ENCODE data around the gene INSR. TPM values are rescaled to one million over a fixed set of nuclear protein-coding genes. Genes with fewer than 3 reads are reported as not detected.

Gene INSR
- total RNA-seq, 1 experiment from 2014 or later: 35.9 TPM

DNA sequence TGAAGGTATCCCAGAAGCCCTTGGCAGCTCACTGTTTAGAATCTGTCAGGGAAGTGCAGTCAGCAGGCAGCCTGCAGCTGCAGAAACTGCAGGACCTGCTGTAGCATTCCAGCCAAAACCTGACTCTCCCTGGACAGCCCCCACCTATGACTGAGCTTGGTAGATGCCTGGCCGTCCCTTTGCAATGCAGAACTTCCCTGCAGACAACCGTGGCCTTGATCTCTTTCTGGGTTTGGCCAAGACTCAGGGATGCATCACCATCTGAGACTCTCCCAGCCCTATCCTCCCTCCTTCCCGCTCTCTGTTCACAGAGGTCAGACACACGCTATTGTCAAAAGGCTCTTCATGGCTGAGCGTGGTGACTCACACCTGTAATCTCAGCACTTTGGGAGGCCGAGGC lies 125.3 kb downstream of the INSR start:
- H3K36me3 Mint-ChIP-seq: peaks cover 57% of the 10 kb centered on the region
- no peaks in the 10 kb centered on the region for H3K4me1 Mint-ChIP-seq
- DNase-seq (ENCODE audit: low spot score) (no peak), ATAC-seq (no peak)
- H3K4me3 Mint-ChIP-seq: no peak overlapping the region
- H3K27ac Mint-ChIP-seq: no peak overlapping the region
- TF ChIP-seq SMAD3 (CRISPR knock-in tag; IDR thresholded peaks at IDR 0.05; ENCODE audit: borderline replicate concordance): no peak
- TF ChIP-seq, protein P1, sequence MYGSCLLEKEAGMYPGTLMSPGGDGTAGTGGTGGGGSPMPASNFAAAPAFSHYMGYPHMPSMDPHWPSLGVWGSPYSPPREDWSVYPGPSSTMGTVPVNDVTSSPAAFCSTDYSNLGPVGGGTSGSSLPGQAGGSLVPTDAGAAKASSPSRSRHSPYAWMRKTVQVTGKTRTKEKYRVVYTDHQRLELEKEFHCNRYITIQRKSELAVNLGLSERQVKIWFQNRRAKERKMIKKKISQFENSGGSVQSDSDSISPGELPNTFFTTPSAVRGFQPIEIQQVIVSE (CRISPR knock-in tag; IDR thresholded peaks at IDR 0.05; ENCODE audit: borderline replicate concordance): no peak
- ChIA-PET POLR2A (no interaction called here), CTCF (no interaction called here)
- H3K27me3 Mint-ChIP-seq (ENCODE audit: low read depth): no peaks in the 10 kb centered on the region
- peaks cover 29% of the 10 kb centered on the region for H3K9me3 Mint-ChIP-seq

DNA sequence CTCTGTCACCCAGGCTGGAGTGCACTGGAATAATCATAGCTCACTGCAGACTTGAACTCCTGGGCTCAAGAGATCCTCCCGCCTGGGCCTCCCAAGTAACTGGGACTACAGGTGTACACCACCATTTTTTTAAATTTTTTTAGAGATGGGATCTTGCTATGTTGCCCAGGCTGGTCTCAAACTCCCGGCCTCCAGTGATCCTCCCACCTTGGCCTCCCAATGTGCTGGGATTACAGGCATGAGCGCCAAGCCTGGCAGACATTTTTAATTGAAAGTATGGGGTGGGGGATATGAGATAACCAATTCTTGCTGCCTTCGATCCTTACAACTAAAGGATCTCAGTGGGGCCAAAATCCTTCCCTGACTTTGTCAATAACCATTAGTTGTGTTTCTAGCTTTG lies 132.9 kb downstream of the INSR start:
- TF ChIP-seq, protein P2, sequence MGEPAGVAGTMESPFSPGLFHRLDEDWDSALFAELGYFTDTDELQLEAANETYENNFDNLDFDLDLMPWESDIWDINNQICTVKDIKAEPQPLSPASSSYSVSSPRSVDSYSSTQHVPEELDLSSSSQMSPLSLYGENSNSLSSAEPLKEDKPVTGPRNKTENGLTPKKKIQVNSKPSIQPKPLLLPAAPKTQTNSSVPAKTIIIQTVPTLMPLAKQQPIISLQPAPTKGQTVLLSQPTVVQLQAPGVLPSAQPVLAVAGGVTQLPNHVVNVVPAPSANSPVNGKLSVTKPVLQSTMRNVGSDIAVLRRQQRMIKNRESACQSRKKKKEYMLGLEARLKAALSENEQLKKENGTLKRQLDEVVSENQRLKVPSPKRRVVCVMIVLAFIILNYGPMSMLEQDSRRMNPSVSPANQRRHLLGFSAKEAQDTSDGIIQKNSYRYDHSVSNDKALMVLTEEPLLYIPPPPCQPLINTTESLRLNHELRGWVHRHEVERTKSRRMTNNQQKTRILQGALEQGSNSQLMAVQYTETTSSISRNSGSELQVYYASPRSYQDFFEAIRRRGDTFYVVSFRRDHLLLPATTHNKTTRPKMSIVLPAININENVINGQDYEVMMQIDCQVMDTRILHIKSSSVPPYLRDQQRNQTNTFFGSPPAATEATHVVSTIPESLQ (CRISPR knock-in tag; IDR thresholded peaks at IDR 0.05): no peak
- TF ChIP-seq, protein P3, sequence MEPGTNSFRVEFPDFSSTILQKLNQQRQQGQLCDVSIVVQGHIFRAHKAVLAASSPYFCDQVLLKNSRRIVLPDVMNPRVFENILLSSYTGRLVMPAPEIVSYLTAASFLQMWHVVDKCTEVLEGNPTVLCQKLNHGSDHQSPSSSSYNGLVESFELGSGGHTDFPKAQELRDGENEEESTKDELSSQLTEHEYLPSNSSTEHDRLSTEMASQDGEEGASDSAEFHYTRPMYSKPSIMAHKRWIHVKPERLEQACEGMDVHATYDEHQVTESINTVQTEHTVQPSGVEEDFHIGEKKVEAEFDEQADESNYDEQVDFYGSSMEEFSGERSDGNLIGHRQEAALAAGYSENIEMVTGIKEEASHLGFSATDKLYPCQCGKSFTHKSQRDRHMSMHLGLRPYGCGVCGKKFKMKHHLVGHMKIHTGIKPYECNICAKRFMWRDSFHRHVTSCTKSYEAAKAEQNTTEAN (CRISPR knock-in tag; IDR thresholded peaks at IDR 0.05): no peak
- TF ChIP-seq, protein P4, sequence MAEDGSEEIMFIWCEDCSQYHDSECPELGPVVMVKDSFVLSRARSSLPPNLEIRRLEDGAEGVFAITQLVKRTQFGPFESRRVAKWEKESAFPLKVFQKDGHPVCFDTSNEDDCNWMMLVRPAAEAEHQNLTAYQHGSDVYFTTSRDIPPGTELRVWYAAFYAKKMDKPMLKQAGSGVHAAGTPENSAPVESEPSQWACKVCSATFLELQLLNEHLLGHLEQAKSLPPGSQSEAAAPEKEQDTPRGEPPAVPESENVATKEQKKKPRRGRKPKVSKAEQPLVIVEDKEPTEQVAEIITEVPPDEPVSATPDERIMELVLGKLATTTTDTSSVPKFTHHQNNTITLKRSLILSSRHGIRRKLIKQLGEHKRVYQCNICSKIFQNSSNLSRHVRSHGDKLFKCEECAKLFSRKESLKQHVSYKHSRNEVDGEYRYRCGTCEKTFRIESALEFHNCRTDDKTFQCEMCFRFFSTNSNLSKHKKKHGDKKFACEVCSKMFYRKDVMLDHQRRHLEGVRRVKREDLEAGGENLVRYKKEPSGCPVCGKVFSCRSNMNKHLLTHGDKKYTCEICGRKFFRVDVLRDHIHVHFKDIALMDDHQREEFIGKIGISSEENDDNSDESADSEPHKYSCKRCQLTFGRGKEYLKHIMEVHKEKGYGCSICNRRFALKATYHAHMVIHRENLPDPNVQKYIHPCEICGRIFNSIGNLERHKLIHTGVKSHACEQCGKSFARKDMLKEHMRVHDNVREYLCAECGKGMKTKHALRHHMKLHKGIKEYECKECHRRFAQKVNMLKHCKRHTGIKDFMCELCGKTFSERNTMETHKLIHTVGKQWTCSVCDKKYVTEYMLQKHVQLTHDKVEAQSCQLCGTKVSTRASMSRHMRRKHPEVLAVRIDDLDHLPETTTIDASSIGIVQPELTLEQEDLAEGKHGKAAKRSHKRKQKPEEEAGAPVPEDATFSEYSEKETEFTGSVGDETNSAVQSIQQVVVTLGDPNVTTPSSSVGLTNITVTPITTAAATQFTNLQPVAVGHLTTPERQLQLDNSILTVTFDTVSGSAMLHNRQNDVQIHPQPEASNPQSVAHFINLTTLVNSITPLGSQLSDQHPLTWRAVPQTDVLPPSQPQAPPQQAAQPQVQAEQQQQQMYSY (CRISPR knock-in tag; IDR thresholded peaks at IDR 0.05): no peak
- TF ChIP-seq, protein P5, sequence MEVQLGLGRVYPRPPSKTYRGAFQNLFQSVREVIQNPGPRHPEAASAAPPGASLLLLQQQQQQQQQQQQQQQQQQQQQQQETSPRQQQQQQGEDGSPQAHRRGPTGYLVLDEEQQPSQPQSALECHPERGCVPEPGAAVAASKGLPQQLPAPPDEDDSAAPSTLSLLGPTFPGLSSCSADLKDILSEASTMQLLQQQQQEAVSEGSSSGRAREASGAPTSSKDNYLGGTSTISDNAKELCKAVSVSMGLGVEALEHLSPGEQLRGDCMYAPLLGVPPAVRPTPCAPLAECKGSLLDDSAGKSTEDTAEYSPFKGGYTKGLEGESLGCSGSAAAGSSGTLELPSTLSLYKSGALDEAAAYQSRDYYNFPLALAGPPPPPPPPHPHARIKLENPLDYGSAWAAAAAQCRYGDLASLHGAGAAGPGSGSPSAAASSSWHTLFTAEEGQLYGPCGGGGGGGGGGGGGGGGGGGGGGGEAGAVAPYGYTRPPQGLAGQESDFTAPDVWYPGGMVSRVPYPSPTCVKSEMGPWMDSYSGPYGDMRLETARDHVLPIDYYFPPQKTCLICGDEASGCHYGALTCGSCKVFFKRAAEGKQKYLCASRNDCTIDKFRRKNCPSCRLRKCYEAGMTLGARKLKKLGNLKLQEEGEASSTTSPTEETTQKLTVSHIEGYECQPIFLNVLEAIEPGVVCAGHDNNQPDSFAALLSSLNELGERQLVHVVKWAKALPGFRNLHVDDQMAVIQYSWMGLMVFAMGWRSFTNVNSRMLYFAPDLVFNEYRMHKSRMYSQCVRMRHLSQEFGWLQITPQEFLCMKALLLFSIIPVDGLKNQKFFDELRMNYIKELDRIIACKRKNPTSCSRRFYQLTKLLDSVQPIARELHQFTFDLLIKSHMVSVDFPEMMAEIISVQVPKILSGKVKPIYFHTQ (CRISPR knock-in tag; IDR thresholded peaks at IDR 0.05): no peak
- TF ChIP-seq, protein P6, sequence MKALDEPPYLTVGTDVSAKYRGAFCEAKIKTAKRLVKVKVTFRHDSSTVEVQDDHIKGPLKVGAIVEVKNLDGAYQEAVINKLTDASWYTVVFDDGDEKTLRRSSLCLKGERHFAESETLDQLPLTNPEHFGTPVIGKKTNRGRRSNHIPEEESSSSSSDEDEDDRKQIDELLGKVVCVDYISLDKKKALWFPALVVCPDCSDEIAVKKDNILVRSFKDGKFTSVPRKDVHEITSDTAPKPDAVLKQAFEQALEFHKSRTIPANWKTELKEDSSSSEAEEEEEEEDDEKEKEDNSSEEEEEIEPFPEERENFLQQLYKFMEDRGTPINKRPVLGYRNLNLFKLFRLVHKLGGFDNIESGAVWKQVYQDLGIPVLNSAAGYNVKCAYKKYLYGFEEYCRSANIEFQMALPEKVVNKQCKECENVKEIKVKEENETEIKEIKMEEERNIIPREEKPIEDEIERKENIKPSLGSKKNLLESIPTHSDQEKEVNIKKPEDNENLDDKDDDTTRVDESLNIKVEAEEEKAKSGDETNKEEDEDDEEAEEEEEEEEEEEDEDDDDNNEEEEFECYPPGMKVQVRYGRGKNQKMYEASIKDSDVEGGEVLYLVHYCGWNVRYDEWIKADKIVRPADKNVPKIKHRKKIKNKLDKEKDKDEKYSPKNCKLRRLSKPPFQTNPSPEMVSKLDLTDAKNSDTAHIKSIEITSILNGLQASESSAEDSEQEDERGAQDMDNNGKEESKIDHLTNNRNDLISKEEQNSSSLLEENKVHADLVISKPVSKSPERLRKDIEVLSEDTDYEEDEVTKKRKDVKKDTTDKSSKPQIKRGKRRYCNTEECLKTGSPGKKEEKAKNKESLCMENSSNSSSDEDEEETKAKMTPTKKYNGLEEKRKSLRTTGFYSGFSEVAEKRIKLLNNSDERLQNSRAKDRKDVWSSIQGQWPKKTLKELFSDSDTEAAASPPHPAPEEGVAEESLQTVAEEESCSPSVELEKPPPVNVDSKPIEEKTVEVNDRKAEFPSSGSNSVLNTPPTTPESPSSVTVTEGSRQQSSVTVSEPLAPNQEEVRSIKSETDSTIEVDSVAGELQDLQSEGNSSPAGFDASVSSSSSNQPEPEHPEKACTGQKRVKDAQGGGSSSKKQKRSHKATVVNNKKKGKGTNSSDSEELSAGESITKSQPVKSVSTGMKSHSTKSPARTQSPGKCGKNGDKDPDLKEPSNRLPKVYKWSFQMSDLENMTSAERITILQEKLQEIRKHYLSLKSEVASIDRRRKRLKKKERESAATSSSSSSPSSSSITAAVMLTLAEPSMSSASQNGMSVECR (CRISPR knock-in tag; IDR thresholded peaks at IDR 0.05; ENCODE audit: borderline replicate concordance): no peak
- TF ChIP-seq ZNF317 (CRISPR knock-in tag; IDR thresholded peaks at IDR 0.05; ENCODE audit: borderline replicate concordance, low read depth): no peak
- ATAC-seq (no peak), DNase-seq (ENCODE audit: low spot score) (no peak)
- no peaks in the 10 kb centered on the region for H3K27me3 Mint-ChIP-seq (ENCODE audit: low read depth)
- peaks cover 27% of the 10 kb centered on the region for H3K36me3 Mint-ChIP-seq
- H3K9me3 Mint-ChIP-seq: 0 out of 2 replicates have a peak, but pooled peaks cover 3% of the 10 kb centered on the region
- no peak overlapping the region for H3K27ac Mint-ChIP-seq
- ChIA-PET CTCF (no interaction called here), POLR2A (no interaction called here)
- no peaks in the 10 kb centered on the region for H3K4me1 Mint-ChIP-seq
- H3K4me3 Mint-ChIP-seq: no peak overlapping the region

Measured in WTC11 (cell line).